Neural progenitor cell (in vitro differentiated cells): ENCODE measurements around the gene GULP1.

Source experiments
- CTCF ChIP-seq: fragments of 200-600 bp; sonication (generic); IDR thresholded peaks from 2 replicates; pipeline ENCODE4 v1.5.1; 2017; ENCODE audit warnings: antibody characterized with exemption, mild to moderate bottlenecking
- EZH2phosphoT487 ChIP-seq: fragments of 200-600 bp; sonication (generic); IDR thresholded peaks from 2 replicates; pipeline ENCODE4 v1.6.1; 2017; ENCODE audit warnings: antibody characterized with exemption

GRCh38 chr2:188412190-188412589 is 120.5 kb downstream of the GULP1 start:
- TF ChIP-seq EZH2phosphoT487 (no peak), CTCF (no peak)
